Astrocyte of the cerebellum (primary cell): ENCODE results near the gene ALG14.

ENCODE experiments used
- DNase-seq: peaks from one replicate; pipeline ENCODE4 v3.0.0-alpha.2; 2011; ENCODE audit warnings: low read depth
- H3K4me3 ChIP-seq: 2 replicates; pipeline ENCODE4 v1.5.1; 2011; ENCODE audit warnings: mild to moderate bottlenecking, low read depth, low read length, moderate library complexity
- CTCF ChIP-seq: IDR thresholded peaks from 2 replicates; pipeline ENCODE4 v1.5.1; 2012; ENCODE audit warnings: low read length, low read depth, moderate library complexity, mild to moderate bottlenecking; ENCODE audit errors: missing control alignments
- in situ Hi-C: cut with HindIII; loops from 2 replicates; pipeline ENCODE4 v1.10.0; 2017; ENCODE audit warnings: low sequenced_read_pairs

Gene ALG14

GRCh38 chr1:95029532-95029931, 43.2 kb downstream of the ALG14 start:
- TF ChIP-seq CTCF = no peak
- in situ Hi-C loops = loop anchor here (25.0 kb wide), 1 partner anchor 117 kb away; no protein-coding TSS in a partner anchor
- H3K4me3 ChIP-seq = no peak overlapping the region

GRCh38 chr1:95028954-95029353, 43.8 kb downstream of the ALG14 start:
- TF ChIP-seq CTCF = no peak
- in situ Hi-C loops = loop anchor here (25.0 kb wide), 1 partner anchor 117 kb away; no protein-coding TSS in a partner anchor
- no peak overlapping the region for H3K4me3 ChIP-seq
- DNase-seq = no peak

More at GRCh38 chr1:95029532-95029931, 43.2 kb downstream of the ALG14 start:
- DNase-seq = no peak

GRCh38 chr1:95027046-95027445, 45.7 kb downstream of the ALG14 start:
- in situ Hi-C loops = loop anchor here (25.0 kb wide), 1 partner anchor 115 kb away; no protein-coding TSS in a partner anchor
- peak; percentile 39 for DNase-seq

GRCh38 chr1:95023399-95024043, 49.2 kb downstream of the ALG14 start:
- no peak for TF ChIP-seq CTCF
- H3K4me3 ChIP-seq = no peak overlapping the region
- peak; percentile 95 for DNase-seq
- in situ Hi-C loops = no loop called here

More at GRCh38 chr1:95027046-95027445, 45.7 kb downstream of the ALG14 start:
- H3K4me3 ChIP-seq = no peak overlapping the region
- no peak for TF ChIP-seq CTCF

- DNase-seq = no peak
- H3K4me3 ChIP-seq = no peak overlapping the region
- in situ Hi-C loops = no loop called here
- no peak for TF ChIP-seq CTCF
Measured at GRCh38 chr1:95022644-95022926, 50.2 kb downstream of the ALG14 start.

GRCh38 chr1:95021805-95022643, 50.7 kb downstream of the ALG14 start:
- in situ Hi-C loops = no loop called here
- DNase-seq = no peak
- no peak for TF ChIP-seq CTCF
- H3K4me3 ChIP-seq = no peak overlapping the region
